Inflammatory macrophage treated with lipopolysaccharide for 1 hour (primary cell): ENCODE results near the gene STOML1.

ENCODE experiments used
- DNase-seq, 2 donors: peaks; one replicate each; pipeline ENCODE4 v3.0.0-alpha.2; 2020 to 2022

Gene STOML1

GRCh38 chr15:74013374-74013894 lies 21.3 kb upstream of the STOML1 start:
- no peak for DNase-seq

GRCh38 chr15:74011610-74012009 lies 19.5 kb upstream of the STOML1 start:
- DNase-seq: peak; percentile 25 to 28

DNA sequence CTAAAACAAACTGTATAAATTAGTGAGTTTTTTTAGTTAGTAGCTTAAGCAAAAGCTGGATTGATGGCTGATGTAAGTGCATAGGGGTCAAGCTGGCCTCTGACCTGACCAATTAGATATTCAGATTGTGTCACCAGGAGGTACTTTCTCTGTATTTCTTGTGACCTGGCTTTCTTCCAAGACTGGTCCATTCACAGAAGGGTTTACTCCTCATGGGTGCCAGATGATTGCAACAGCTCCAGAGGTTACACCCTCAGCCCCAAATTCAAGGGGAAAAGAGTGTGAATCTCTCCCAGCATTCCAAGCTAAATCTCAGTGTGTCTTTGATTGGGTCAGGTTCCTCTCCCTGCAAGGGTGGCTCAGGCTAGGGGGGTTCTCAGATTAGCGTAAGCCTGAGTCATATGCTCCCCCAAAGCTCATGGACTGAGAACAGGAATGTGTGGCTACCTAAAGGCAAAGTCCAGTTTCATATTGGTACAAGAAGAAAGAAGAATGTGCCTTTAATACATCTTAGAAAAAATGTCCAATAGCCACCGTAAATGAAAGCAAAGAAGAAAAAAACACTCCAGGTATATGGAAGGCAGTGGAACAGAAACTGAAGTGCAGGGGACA lies 18.9 kb upstream of the STOML1 start:
- DNase-seq: peak; percentile 36 to 48

GRCh38 chr15:74008901-74009300 lies 16.8 kb upstream of the STOML1 start:
- DNase-seq: no peak

DNA sequence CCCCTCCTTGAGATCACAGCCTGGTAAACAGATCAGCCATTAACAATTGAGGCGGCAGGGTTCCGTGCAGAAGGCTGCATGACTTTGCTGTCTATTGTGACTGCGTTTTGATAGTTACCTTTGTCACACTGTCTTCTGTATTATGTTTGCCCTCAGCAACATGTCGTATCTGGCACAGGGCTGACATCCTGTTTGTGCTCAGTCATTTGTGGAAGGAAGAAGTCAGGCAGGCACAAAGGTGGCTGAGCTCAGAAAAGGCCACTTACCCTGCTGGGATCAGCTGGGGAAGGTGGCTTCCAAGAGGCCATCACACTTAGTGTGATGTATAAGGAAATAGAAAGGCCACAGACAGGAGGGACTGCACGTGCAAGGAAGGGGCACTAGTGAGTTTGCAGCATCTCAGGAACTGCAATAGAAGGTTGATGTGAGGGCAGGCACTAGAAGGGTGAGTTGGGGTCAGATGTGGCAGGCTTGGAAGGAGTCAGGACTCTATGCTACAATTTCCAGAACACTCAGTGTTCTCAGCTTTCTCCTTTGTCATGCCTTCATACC lies 15.8 kb upstream of the STOML1 start:
- no peak for DNase-seq

DNA sequence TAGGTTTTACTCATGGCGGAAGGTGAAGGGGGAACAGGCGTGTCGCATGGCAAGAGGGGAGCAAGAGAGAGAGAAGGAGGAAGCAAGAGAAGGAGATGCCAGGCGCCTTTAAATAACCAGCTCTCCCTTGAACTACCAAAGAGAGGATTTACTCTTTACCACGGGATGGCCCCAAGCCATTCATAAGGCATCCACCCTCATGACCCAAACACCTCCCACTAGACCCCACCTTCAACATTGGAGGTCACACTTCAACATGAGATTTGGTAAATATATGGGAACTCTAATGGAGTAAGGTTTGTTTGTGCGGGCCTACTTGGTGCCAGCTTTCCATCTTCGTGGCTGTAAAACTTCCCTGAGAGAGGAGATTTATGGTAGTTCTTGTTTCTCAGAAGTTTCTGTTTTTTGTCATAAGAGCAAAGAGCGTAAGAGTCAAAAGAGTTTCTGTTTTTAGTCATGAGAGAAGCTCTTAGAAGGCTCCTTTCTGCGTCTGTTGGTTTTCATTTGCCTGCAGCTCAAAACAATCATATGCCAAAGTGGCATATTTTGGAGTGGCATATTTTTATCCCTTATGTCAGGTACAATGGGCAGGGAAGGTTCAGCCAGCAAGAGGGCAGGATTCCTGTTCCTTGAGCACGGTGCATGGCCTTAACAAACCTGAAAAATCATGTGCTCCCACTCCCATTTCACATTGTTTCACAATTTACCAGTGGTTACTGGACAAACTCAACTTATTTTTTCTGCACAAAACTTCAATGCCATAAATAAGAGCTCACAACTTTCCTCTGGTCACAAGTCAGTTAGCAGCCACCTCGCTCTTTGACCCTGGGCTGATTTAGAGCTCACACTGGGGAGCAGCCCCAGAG lies 14.9 kb upstream of the STOML1 start:
- no peak for DNase-seq

GRCh38 chr15:73997986-73998385 lies 5.9 kb upstream of the STOML1 start:
- no peak for DNase-seq

DNA sequence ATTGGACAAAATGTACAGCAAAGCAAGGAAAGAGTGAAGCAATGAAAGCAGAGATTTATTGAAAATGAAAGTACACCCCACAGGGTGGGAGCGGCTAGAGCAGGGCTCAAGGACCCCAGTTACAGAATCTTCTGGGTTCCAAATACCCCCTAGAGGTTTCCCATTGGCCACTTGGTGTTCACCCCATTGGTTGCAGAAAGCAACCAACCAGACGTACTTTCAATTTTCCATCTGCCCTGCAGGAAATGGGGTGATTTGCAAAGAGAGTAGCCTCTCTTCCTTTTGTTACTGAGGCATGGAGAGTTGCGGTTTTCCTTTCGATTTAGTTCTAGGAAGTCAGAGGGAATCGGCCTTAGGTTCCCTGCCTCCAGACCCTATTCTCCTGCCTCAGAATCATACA lies 4.8 kb upstream of the STOML1 start:
- DNase-seq: peak; percentile 83 to 84

DNA sequence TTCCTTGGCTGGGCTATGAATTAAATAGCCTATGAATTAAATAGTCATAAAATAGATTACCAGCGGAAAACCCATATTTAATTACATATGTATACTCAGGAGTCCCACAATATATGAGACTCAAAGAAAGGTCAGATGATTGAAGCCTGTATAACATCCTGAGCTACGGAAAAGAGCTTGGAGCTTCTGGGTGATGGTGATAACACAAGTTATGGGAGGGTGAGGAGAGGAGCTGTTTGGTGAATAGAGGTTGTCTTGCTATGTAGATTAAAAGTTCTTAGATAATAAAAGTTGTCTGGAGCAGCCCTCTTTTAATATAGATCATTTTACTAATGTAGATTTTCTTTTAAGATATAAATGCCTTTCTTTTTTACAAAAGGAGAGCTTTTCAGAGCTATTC lies 4.2 kb upstream of the STOML1 start:
- DNase-seq: no peak

GRCh38 chr15:73994912-73995622 lies 3.0 kb upstream of the STOML1 start:
- DNase-seq: peak; percentile 42 to 55

GRCh38 chr15:73994413-73994883 lies 2.4 kb upstream of the STOML1 start, which contains the start of gene PML:
Gene PML (plus strand): TSS chr15:73994716. CDS start chr15:73994813, 97 bp downstream.
- peak; percentile 97 to 98 for DNase-seq

- no peak for DNase-seq
These were observed 1.3 kb upstream of the STOML1 start for GRCh38 chr15:73993211-73993994.

GRCh38 chr15:73992594-73992898 lies 451 bp upstream of the STOML1 start:
- DNase-seq: no peak

DNA sequence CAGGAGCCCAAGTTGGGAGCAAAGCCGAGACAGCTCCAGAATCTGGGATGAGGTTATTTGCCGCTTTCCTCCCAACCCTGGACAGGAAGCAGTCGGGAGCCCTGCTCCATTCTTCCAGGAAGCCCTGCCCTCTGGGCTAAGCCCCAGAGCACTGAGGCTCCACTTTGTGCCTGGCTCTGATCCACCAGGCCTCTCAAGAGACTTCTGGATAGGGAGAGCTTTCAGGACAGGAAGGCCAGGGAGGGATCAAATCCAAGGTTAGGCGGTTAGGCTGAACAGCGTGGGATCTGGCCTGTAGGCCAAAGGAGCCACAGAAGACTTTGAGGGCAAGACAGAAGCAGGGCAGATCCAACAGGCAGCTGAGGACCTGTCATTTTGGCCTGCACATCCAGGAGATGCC lies 835 bp downstream of the STOML1 start:
- DNase-seq: no peak

GRCh38 chr15:73990250-73991005 lies 1.7 kb downstream of the STOML1 start:
- no peak for DNase-seq

DNA sequence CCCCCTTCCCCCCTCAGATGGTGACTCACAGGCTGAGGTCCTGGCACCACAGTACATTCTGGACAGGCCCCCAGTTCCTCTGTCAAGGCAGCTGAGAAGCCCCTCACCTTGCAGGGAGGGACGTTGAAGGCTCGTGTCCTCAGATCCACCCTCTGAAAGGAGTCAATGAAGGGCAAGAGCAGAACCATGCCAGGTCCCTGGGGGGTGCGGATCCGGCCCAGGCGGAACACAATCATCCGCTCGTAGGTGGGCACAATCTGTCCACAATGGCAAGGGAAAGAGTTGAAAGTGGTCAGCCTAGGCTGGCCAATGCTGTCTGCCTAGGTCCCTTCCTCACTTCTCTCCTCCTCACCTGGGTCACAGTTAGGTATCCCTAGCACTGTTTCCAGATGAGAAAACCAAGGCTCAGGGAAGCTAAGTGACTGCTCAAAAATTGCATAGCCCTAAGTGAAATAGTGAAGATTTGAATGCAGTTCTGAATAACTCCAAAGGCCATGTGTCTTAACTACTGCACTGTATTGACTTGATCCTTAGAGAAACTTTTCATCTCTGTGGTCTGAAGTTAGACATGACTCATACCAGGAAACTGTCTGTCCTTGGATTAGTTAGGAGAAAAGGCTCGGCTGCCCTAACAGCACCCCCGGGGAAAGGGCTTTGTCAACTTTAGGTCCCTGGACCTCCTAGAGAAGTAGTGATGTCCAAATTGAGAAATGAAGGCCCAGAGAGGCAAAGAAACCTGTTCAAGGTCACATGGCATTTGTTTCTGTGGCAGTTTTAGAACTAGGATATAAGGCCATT lies 2.9 kb downstream of the STOML1 start:
- DNase-seq: no peak

DNA sequence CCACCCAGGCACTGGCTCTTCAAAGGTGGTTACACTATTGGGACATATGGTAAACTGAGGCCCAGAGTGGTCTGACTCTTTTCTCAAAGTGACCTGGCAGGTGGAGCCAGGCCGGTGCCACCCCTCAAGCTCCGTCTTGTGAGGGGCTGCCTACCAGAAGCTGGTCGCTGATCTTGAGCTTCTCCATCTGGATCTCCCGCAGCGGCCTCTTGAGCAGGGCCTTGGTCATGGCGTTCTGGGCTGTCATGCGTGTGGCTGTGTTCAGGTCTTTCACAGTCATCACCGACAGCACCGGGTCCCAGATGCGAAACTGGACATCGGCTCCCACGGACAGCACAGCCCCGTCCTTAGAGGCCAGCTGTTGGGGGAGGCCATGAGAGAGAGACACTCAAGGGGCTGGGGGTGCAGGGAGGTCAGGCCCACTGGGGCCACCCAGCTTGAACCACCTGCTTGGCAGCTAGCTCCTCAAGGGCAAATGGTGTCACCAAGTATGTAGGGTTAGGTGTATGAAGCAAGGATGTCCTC lies 3.6 kb downstream of the STOML1 start:
- DNase-seq: no peak

DNA sequence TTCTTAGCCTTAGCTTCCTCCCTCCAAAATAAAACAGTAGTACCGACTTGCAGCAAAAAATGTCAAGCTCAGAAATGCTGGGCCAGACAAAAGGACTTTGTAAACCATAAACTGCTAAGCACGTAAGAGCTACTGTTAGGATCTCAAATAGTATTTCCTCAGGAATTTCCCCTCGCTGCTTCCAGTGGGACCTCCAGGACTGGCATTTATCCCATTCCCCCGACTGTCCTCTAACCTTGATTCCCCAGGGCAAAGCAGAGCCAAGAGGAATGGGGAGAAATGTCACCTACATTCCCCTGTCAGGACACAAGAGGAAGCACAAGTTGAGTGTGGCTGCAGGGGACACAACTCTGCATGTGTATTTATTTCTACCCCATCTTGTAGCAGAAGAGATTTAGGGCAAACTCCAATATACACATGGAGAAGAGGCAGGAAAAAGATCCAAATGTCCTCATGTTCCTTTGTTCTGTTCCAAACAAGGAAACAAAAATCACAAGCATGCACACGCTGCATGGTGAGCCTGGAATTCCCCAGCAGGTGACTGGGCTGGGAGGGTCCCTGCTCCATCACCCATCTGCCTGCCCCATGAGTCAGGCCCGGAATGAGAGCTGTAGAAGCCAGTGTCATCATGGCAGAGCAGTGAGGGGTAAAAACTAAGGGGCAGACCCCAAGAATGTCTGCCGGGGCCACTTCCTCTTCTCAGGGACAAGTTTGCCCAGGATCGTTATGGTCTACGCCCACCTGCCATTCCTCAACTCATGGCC lies 4.2 kb downstream of the STOML1 start:
- DNase-seq: peak in 1 of 2 donors; percentile 48

GRCh38 chr15:73987250-73987649 lies 4.8 kb downstream of the STOML1 start:
- no peak for DNase-seq

GRCh38 chr15:73986776-73987056 lies 5.4 kb downstream of the STOML1 start:
- DNase-seq: no peak
